ENCODE results near the gene RIN2.

The RIN2 gene

GRCh38 chr20:19758133-19758500 lies at the start of gene RIN2:
TSS of gene RIN2 (plus strand) at chr20:19758258. CDS start at chr20:19889602, 131,344 bp downstream.
- DNase-seq = peak in 1 of 2 donors; percentile 3

DNA sequence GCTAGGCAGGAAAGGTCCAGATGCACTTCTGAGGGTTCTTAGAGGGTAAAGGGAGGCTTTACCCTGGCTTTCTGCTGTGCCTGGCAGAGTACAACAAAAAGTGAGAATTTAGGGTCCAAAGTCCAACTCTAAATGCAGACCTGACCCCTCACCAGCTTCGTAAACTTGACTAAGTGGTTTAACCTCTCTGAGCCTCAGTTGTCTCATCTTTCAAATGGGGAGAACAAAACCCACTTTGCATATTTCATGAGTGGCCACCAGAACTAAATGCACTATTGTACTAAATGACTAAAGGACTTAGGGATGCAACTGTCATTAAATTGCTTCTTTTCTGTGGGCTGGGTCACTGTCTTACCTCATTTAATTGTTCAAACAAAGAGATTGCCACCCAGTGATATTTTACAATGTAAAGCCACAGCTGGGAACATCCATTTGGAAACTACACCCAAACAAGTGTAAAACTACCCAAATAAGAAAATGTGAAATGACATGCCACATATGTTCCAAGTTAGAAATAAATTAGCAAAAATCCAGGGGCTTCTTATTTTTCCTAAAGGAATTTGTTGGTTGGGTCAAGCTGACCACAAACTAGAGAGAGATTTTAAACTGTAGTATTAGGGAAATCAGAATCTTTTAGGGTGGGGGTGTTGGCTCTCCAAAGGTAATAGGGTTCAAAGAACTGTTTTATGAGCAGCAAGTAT lies 48.3 kb upstream of the RIN2 start:
- DNase-seq = no peak

DNA sequence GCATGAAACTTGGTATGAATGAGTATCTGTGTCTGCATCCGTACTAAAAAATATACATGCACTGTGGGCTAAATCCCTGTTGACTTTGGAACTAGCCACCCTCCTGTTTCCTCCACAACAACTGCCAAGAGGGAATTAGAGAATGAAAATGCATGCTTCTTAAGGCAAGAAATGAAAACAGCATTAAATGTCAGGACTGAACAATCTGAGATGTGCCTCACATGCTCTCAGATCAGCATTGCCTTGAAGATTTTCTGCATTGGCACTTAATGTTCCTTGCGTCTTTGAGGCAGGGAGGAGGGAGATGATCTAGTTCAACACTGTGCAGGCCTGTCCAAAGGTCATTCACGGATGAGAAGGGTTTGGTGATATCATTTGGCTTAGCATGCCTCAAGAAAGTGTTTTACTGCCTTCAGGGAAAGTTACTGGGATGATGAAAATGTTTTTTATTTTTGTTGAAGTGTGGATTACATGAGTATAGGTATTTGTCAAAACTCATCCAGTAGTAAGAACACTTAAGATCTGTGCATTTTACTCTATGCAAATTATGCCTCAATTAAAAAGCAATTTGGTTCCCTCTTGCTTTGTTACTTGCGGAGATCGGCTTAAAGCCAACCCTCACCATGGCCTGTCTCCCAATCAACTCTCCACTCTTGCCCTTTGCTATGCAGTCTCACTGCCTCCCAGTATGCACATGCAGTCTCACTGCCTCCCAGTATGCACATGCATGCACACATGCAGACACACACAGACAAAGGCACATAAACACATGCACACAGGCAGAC lies 47.5 kb upstream of the RIN2 start:
- no peak for DNase-seq

- no peak for DNase-seq
These were observed 46.9 kb upstream of the RIN2 start for GRCh38 chr20:19711126-19711525.

DNA sequence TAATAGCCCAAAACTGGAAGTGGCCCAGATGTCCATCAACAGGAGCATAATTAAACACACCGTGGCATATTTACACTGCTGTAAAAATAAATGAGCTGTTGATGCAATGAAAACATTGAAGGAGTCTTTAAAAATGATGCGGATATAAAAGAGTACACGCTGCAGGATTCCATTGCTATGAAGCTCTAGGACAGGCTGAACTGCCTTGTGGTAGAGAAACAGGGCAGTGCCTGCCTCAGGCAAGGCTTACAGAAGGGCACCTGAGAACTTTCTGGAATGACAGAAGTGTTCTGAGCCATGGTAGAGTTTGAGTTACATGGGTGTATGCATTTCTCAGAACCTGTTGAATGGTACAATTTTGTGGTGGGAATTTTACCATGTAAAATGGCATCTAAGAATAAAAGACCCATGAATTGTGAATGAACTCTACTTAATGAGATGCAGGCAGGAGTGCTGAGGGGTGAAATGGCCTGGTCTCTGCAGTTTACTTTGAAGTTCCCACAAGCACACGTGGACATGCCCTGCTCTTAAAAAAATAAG lies 45.3 kb upstream of the RIN2 start:
- DNase-seq = no peak

DNA sequence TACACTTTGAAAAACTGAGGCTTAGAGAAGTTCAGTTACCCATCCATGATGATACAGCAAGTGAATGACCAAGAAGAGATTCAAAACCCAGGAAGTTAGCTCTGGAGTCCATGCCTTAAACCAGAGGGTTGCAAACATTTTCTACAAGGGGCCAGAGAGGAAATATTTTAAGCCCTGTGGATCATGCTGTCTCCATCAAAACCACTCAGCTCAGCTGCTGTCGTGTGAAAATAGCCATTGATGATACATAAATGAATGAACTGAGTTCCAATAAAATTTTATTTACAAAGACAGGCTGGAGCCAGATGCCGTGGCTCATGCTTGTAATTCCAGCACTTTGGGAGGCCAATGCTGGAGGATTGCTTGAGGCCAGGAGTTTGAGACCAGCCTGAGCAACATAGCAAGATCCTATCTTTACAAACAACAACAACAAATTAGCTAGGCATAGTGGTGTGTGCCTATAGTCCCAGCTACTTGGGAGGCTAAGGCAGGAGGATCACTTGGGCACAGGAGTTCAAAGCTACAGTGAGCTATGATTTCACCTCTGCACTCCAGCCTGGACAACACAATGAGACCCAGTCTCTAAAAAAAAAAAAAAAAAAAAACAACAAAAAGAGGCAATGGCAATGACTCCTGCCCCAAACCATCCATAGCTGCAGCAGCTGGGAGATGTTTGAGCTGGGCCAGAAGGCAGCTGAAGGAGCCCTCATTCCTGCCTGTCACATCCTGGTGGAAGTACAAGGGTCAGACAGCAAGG lies 44.1 kb upstream of the RIN2 start:
- DNase-seq = no peak

DNA sequence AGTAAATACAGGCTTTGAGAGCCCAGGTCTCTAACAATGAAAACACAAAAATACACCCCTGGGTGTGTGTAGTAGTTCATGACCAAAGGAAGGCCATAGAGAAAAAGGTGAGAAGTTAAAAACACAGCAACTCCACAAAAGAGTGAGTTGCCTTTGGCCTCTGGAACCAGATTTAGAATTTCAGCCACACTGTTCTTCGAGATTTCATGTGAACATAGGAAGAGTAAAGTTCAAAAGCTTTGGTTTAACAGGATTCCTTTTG lies 43.5 kb upstream of the RIN2 start:
- no peak for DNase-seq

- DNase-seq = no peak
These were observed 42.1 kb upstream of the RIN2 start for GRCh38 chr20:19715986-19716385.

- no peak for DNase-seq
These were observed 39.2 kb upstream of the RIN2 start for GRCh38 chr20:19718880-19719279.

- no peak for DNase-seq
These were observed 37.1 kb upstream of the RIN2 start for GRCh38 chr20:19720991-19721390.

DNA sequence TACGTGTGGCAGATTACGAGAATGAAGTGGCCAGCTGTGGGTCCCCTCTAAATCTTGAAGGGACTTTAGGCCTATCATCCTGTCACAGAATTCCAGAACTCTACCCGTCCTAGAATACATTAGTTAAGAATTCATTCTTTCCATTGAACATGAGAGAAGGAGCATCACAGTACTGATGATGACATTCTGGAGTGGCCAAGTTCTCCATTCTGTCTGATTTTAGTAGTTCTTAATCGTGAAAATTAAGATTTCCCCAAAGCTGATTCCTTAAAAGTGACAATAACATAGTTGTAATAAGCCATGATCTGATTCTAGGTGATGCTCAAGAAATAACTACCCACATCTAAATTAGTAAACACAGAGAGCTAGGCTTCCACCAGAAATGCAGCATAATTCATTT lies 35.0 kb upstream of the RIN2 start:
- DNase-seq = no peak

DNA sequence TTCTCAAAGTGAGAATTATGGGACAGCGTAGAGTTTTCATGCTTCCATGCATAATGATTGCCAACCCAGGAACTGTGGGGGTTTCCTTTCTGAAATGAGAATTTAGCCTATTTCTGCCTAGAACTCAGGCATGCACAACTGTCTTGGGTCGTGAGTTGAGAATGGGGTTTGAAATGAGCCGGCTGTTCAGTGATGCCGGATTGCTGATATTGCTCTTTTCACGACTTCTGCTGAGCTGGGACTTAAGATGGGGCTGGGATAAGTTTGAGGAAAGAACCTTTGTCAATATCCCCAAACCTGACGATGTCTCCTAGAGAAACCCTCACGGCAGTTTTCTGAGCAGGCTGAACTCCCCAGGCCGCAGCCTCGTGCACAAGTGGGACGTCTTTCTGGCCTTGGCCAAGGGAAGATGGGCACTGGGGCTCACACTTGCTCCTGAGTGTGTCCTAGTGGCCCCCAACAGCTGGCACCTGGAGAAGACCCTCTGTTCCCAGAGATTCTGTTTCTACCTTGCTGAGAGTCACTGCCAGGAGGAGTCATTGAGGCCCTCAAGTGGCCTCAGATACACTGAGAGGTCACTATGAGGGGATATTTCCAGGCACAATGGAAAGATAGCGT lies 34.1 kb upstream of the RIN2 start:
- DNase-seq = no peak

- no peak for DNase-seq
These were observed 32.7 kb upstream of the RIN2 start for GRCh38 chr20:19725373-19725772.

GRCh38 chr20:19725814-19726525 lies 32.1 kb upstream of the RIN2 start:
- no peak for DNase-seq

DNA sequence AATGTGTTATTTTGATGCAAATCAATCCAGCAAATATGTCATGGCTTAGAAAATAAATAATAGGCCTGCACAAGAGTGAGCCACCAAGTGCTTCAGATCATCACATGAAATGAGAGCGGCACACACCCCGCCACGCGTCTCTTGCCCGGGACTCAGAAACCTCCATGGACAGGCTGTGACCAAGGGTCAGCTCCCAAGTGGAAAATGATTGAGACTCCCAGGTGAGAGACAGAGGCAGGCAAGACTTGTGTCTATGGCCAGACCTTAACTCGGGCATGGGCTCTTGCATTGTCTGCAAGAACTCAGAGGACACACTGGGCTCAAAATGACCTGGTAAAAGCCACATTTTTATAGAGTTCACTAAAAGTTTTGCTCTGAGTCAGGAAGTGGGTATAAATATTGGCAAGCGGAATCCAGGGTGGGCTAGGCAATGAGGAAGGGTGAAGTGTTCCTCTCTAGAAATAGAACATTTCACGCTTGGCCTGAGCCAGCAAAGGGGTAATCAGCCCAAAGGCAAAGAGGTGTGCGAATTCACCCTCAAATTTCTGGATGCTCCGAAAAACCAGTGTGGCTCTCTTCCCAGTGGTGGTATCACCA lies 30.7 kb upstream of the RIN2 start:
- no peak for DNase-seq

DNA sequence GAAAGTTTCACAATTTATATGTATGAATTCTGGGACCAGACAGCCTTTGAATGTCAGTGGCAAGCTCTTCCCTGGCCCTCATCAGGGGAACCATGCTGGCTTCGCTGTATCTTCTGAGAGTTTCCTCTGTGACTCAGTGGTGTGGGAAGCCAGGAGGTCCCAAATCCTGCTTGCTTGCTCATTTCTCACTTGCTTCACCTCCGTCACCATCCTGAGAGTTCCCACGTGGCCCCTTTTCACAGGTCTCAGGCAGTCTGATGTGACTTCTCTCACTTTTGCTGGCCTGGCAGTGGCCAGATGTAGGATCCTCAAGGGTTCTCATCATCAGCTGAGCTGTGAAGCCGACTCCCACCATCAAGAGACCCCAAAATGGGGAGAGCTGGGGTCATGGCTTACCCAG lies 28.4 kb upstream of the RIN2 start:
- DNase-seq = no peak

DNA sequence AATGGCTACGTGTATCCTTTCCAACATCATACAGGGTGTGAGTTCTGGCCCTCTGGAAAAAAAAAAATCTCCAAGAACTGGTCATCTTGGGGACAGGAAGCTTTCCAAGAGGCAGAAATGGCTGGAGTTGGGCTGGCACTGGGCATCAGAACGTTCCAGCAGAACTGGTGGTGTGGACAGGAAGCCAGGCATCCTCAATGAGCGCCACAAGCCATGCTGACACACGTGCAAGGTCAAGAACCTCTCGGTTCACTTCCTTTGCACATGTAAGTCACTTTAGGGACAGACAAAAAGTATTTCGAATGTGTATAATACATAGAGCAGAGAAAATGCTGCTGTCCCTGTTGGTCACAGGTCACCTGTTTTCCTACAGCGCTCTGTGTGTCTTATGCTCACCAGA lies 27.4 kb upstream of the RIN2 start:
- no peak for DNase-seq

- DNase-seq = no peak
These were observed 23.2 kb upstream of the RIN2 start for GRCh38 chr20:19734811-19735210.

DNA sequence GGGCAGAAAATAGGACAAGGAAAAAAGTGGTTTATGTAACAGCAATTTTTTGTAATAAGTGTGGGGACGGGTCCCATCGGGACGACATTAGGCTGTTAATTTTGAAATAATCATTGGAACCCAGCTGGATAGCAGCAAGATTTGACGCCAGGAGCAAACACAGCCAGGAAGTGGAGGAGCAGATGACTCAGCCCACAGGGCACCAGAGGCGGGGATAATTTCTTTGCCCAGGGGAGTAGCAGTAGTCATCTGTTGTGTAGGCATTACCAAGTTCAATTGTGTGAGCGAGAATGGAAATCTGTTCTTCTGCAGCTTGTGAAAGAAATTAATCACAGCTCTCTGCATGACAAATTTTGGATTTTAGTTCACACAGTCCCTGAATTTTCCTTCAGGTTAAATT lies 22.6 kb upstream of the RIN2 start:
- peak in 1 of 2 donors; percentile 54 for DNase-seq

DNA sequence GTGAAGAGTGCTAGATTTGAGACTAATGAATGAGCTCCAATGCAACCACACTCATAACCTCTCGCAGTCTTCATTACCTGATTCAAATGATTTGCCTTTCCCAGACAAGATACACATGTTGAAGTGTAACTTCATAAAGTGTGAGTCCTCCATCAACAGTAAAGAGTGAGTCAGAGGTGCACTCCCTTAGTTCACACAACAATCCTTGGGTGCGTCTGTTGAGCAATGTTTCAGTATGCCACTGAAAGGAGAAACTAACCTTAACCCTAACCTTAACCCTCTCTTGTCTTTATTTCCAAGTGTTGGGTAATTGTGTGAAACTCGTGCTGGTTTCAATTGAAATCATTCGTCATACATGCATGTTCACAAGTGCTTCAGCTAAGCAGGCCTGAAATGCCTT lies 21.0 kb upstream of the RIN2 start:
- DNase-seq = peak; percentile 11 to 54

GRCh38 chr20:19738951-19739350 lies 19.1 kb upstream of the RIN2 start:
- no peak for DNase-seq

DNA sequence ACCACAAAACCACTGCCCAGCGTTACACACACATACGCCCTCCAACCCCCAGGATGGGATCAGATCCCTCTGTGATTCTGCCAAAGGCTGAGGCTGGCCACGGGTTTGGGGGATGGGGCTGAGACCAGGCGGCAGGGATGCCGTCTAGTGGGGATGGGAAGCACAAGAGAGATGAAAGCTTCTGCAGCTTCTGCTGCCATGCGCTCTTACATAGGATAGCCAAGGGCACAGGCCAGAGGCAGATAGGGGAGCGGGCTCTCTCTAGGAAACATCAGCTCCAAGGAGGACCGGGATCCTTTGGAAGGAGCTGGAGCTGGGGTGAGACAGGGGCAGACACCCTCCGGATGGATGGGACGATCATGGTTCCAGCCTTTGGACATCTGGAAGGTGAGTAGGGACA lies 18.7 kb upstream of the RIN2 start:
- no peak for DNase-seq

All from CD4-positive, alpha-beta T cell treated with Interferon alpha-2 for 1 hour (primary cell).